IMR-90 (cell line): ENCODE results near the gene BIRC5. TPM values are rescaled to one million over a fixed set of nuclear protein-coding genes. Genes with fewer than 3 reads are reported as not detected.

Source experiments
- ATAC-seq: fragments of 200-7000 bp; cut with Tn5 transposase; 2 replicates; pipeline ENCODE4 v1.9.1; 2020; ENCODE audit warnings: low read depth, mild to moderate bottlenecking, moderate library complexity
- BruUV-seq: library from RNA; stranded (reverse); fragments of 400-500 nt; replicated peaks from 2 replicates; lab custom pipeline; 2021; lab: Mats Ljungman, UMichigan
- CTCF ChIA-PET: fragments of 300-600 bp; formaldehyde crosslinking; extraction: SDS; loops from one replicate; lab custom pipeline; 2021; ENCODE audit warnings: antibody characterized with exemption; lab: Yijun Ruan, JAX
- POLR2A ChIA-PET: fragments of 300-600 bp; sonication (Branson Sonifier 250); formaldehyde crosslinking; loops from one replicate; lab custom pipeline; 2022; ENCODE audit warnings: antibody characterized with exemption; ENCODE audit not compliant: unreplicated experiment; lab: Charles Lee
- DNase-seq: peaks from one replicate; pipeline ENCODE4 v3.0.0; 2013
- H2AFZ ChIP-seq: replicated peaks from 2 replicates; pipeline ENCODE3; 2013; ENCODE audit warnings: low read length, mild to moderate bottlenecking; ENCODE audit not compliant: poor library complexity
- H2AK5ac ChIP-seq: 2 replicates; pipeline ENCODE4 v1.6.1; 2013; ENCODE audit warnings: low read depth, low read length, inconsistent platforms
- H2AK9ac ChIP-seq: replicated peaks from 2 replicates; pipeline ENCODE3; 2013; ENCODE audit warnings: mild to moderate bottlenecking, low read depth, low read length, moderate library complexity; ENCODE audit not compliant: poor library complexity
- H2BK120ac ChIP-seq: 2 replicates; pipeline ENCODE4 v1.6.1; 2013; ENCODE audit warnings: low read depth, low read length, inconsistent platforms
- H2BK15ac ChIP-seq: 3 replicates; pipeline ENCODE4 v1.6.1; 2013; ENCODE audit warnings: low read depth, low read length, inconsistent platforms
- H2BK20ac ChIP-seq: 2 replicates; pipeline ENCODE4 v1.6.1; 2013; ENCODE audit warnings: low read depth, mild to moderate bottlenecking, inconsistent platforms, low read length, moderate library complexity
- H2BK5ac ChIP-seq: 2 replicates; pipeline ENCODE4 v1.6.1; 2013; ENCODE audit warnings: mild to moderate bottlenecking, low read depth, low read length, inconsistent platforms; ENCODE audit not compliant: poor library complexity, severe bottlenecking
- H3K14ac ChIP-seq: replicated peaks from 2 replicates; pipeline ENCODE4 v1.6.1; 2013; ENCODE audit warnings: low read depth, low read length, inconsistent platforms
- H3K18ac ChIP-seq: 2 replicates; pipeline ENCODE4 v1.6.1; 2013; ENCODE audit warnings: low read depth, low read length, control low read depth
- H3K23ac ChIP-seq: 2 replicates; pipeline ENCODE4 v1.6.1; 2013; ENCODE audit warnings: low read depth, low read length, inconsistent platforms
- H3K27ac ChIP-seq: 2 replicates; pipeline ENCODE4 v1.5.1; 2013; ENCODE audit warnings: mild to moderate bottlenecking, control low read depth, low read length; ENCODE audit not compliant: insufficient read depth
- H3K27me3 ChIP-seq: 2 replicates; pipeline ENCODE4 v1.6.1; 2013; ENCODE audit warnings: low read length; ENCODE audit not compliant: control insufficient read depth, insufficient read depth
- H3K36me3 ChIP-seq: 2 replicates; pipeline ENCODE4 v1.6.1; 2013; ENCODE audit warnings: low read length, mixed read lengths; ENCODE audit not compliant: control insufficient read depth, insufficient read depth
- H3K4ac ChIP-seq: 2 replicates; pipeline ENCODE4 v1.6.1; 2013; ENCODE audit warnings: low read depth, low read length, inconsistent platforms
- H3K4me1 ChIP-seq: 2 replicates; pipeline ENCODE4 v1.6.1; 2013; ENCODE audit warnings: low read length, mixed read lengths; ENCODE audit not compliant: control insufficient read depth, insufficient read depth
- H3K4me2 ChIP-seq: 2 replicates; pipeline ENCODE4 v1.6.1; 2013; ENCODE audit warnings: low read depth, mild to moderate bottlenecking, control low read depth, low read length, moderate library complexity
- H3K4me3 ChIP-seq: 2 replicates; pipeline ENCODE4 v1.5.1; 2013; ENCODE audit warnings: low read depth, mild to moderate bottlenecking, control low read depth, low read length, moderate library complexity; ENCODE audit not compliant: insufficient read depth
- H3K56ac ChIP-seq: 2 replicates; pipeline ENCODE4 v1.6.1; 2013; ENCODE audit warnings: low read length, inconsistent platforms; ENCODE audit not compliant: insufficient read depth; ENCODE audit errors: extremely low read depth
- H3K79me1 ChIP-seq, 2 experiments: 2 replicates each; pipeline ENCODE4 v1.6.1; 2013; ENCODE audit warnings: low read length in 2 of 2, inconsistent platforms in 1 of 2, low read depth in 1 of 2
- H3K9ac ChIP-seq: 2 replicates; pipeline ENCODE4 v1.6.1; 2013; ENCODE audit warnings: low read depth, low read length, control low read depth
- H3K9me1 ChIP-seq: 2 replicates; pipeline ENCODE4 v1.6.1; 2013; ENCODE audit warnings: low read length, inconsistent platforms; ENCODE audit not compliant: insufficient read depth
- H3K9me3 ChIP-seq: 2 replicates; pipeline ENCODE4 v1.6.1; 2013; ENCODE audit warnings: low read length; ENCODE audit not compliant: control insufficient read depth, insufficient read depth
- H4K20me1 ChIP-seq: 2 replicates; pipeline ENCODE4 v1.6.1; 2013; ENCODE audit warnings: low read length, inconsistent platforms; ENCODE audit not compliant: insufficient read depth
- H4K5ac ChIP-seq: 2 replicates; pipeline ENCODE4 v1.6.1; 2013; ENCODE audit warnings: mild to moderate bottlenecking, low read depth, low read length, control low read depth
- H4K8ac ChIP-seq, 2 experiments: 2 replicates each; pipeline ENCODE4 v1.6.1; 2013; ENCODE audit warnings: low read depth in 2 of 2, low read length in 2 of 2, control low read depth in 1 of 2, inconsistent platforms in 1 of 2
- H4K91ac ChIP-seq: 2 replicates; pipeline ENCODE4 v1.6.1; 2013; ENCODE audit warnings: low read depth, low read length, inconsistent platforms; ENCODE audit not compliant: insufficient read depth
- BHLHE40 ChIP-seq: fragments of 150-350 bp; IDR thresholded peaks from 2 replicates; pipeline ENCODE4 v1.6.1; 2016; ENCODE audit warnings: mild to moderate bottlenecking, low read depth, low read length
- CEBPB ChIP-seq: IDR thresholded peaks from 2 replicates; pipeline ENCODE4 v1.6.1; 2012; ENCODE audit warnings: low read depth, low read length, improper control_type of control experiment
- CHD1 ChIP-seq: IDR thresholded peaks from 2 replicates; pipeline ENCODE4 v1.6.1; 2012; ENCODE audit warnings: low read depth, low read length, improper control_type of control experiment
- FOS ChIP-seq: fragments of 150-350 bp; IDR thresholded peaks from 2 replicates; pipeline ENCODE4 v1.6.1; 2016; ENCODE audit warnings: low read depth, low read length
- MAFK ChIP-seq: IDR thresholded peaks from 2 replicates; pipeline ENCODE4 v1.6.1; 2012; ENCODE audit warnings: low read depth, low read length, improper control_type of control experiment
- MAZ ChIP-seq: IDR thresholded peaks from 2 replicates; pipeline ENCODE4 v1.6.1; 2012; ENCODE audit warnings: low read depth, mild to moderate bottlenecking, low read length, improper control_type of control experiment, moderate library complexity, borderline replicate concordance
- MXI1 ChIP-seq: IDR thresholded peaks from 2 replicates; pipeline ENCODE4 v1.6.1; 2012; ENCODE audit warnings: low read depth, mild to moderate bottlenecking, low read length, moderate library complexity, borderline replicate concordance
- NFE2L2 ChIP-seq: fragments of 150-350 bp; IDR thresholded peaks from 2 replicates; pipeline ENCODE4 v1.6.1; 2016; ENCODE audit warnings: low read depth, mild to moderate bottlenecking, low read length
- POLR2A ChIP-seq: IDR thresholded peaks from 2 replicates; pipeline ENCODE4 v1.6.1; 2012; ENCODE audit warnings: mild to moderate bottlenecking, low read depth, low read length
- RAD21 ChIP-seq: IDR thresholded peaks from 2 replicates; pipeline ENCODE4 v1.6.1; 2012; ENCODE audit warnings: low read length, improper control_type of control experiment
- RCOR1 ChIP-seq: IDR thresholded peaks from 2 replicates; pipeline ENCODE4 v1.6.1; 2012; ENCODE audit warnings: mild to moderate bottlenecking, low read length, improper control_type of control experiment; ENCODE audit not compliant: insufficient replicate concordance
- RFX5 ChIP-seq: IDR thresholded peaks from 2 replicates; pipeline ENCODE4 v1.8.0; 2012; ENCODE audit warnings: low read depth, mild to moderate bottlenecking, low read length, moderate library complexity
- USF2 ChIP-seq: fragments of 150-350 bp; IDR thresholded peaks from 2 replicates; pipeline ENCODE4 v1.6.1; 2017; ENCODE audit warnings: mild to moderate bottlenecking, antibody characterized with exemption, low read length, low read depth
- WGBS, 2 experiments: methylation state at CpG; one replicate each; pipeline versions ENCODE4 v1.1.5 to v1.1.7; 2013; ENCODE audit warnings: missing lambda C conversion rate in 2 of 2; ENCODE audit not compliant: insufficient read length in 1 of 2; ENCODE audit errors: extremely low coverage in 2 of 2; 5-methylcytosine and 5-hydroxymethylcytosine counted together
- dilution Hi-C: fragments of 300-500 bp; cut with HindIII; formaldehyde crosslinking; loops from one replicate; pipeline ENCODE4 v1.14.3; 2018; ENCODE audit warnings: low sequenced_read_pairs; ENCODE audit not compliant: unreplicated experiment
- in situ Hi-C: fragments of 300-500 bp; cut with MboI; formaldehyde crosslinking; loops from 3 replicates; pipeline ENCODE4 v1.14.3; 2019; ENCODE audit warnings: low sequenced_read_pairs, inconsistent platforms, mixed read lengths
- intact Hi-C: fragments of 100-400 bp; cut with micrococcal nuclease; formaldehyde crosslinking; loops from 2 replicates; pipeline ENCODE4 v1.10.0; 2022
- polyA plus RNA-seq, 3 experiments: library from polyadenylated mRNA; depleted of rRNA; stranded (reverse); fragments of >200 nt; gene quantifications; 2 replicates each; pipeline ENCODE4 v1.2.3, GENCODE V29; 2012; ENCODE audit warnings: low replicate concordance in 1 of 3
- total RNA-seq: library from RNA; depleted of rRNA; stranded (reverse); fragments of >200 nt; gene quantifications from 2 replicates; pipeline ENCODE4 v1.2.3, GENCODE V29; 2012
- TF ChIP-seq, protein P1 (sequence below): fragments of 150-350 bp; IDR thresholded peaks from 2 replicates; pipeline ENCODE4 v1.6.1; 2016; ENCODE audit warnings: low read depth, mild to moderate bottlenecking, low read length, moderate library complexity, borderline replicate concordance
- TF ChIP-seq, protein P2 (sequence below): conservative IDR thresholded peaks from 2 replicates; pipeline ENCODE4 v1.5.1; 2012; ENCODE audit warnings: mild to moderate bottlenecking, low read depth, low read length, improper control_type of control experiment

BIRC5 gene
- total and polyA plus RNA-seq, 2 of the 4 experiments (the other 2 are of a cell fraction), result 16.6 to 52.7 TPM

- H2BK15ac ChIP-seq, result no peak overlapping the region
- H2AK9ac ChIP-seq, result no peak overlapping the region
- peaks cover 0 to 4% of the 10 kb centered on the region in 2 experiments; a peak in 1 of 4 replicates for H3K79me1 ChIP-seq
- dilution Hi-C loops, result no loop called here
- ATAC-seq (no peak), DNase-seq (no peak)
- CTCF ChIA-PET, result interaction anchor here (1.1 kb wide), 2 partner anchors 13 to 167 kb away, joined by 3 read pairs; no protein-coding TSS in a partner anchor
- no peak overlapping the region for H3K23ac ChIP-seq
- no peak overlapping the region for H4K91ac ChIP-seq
- no peak overlapping the region for H2BK20ac ChIP-seq
- no peak overlapping the region for H2BK5ac ChIP-seq
- in situ Hi-C loops, result no loop called here
- H2BK120ac ChIP-seq, result no peak overlapping the region
- H2AK5ac ChIP-seq, result no peak overlapping the region
- no peak overlapping the region for H3K14ac ChIP-seq
- no peak overlapping the region for H3K27ac ChIP-seq
- H3K9me3 ChIP-seq, result no peaks in the 10 kb centered on the region
- POLR2A ChIA-PET, result interaction anchor here (0.5 kb wide), 1 partner anchor 146 kb away, joined by 5 read pairs; no protein-coding TSS in a partner anchor
- BruUV-seq, result no TSS peak
- 87% methylated on average over 8 of the region's 18 CpGs; no CpG with 5 or more reads in 1 of the 2 experiments for WGBS, 2 experiments
- H2AFZ ChIP-seq, result peak overlapping the region; percentile 21
- H4K8ac ChIP-seq, result no peak overlapping the region; a peak in 1 of 4 replicates
- H3K36me3 ChIP-seq, result no peaks in the 10 kb centered on the region
- no peaks in the 10 kb centered on the region for H4K20me1 ChIP-seq
- intact Hi-C loops, result loop anchor here (10.0 kb wide), 1 partner anchor 450 kb away; no protein-coding TSS in a partner anchor
- H3K27me3 ChIP-seq, result peaks cover 7% of the 10 kb centered on the region; the same call in 1 of the 2 replicates
- no peak overlapping the region for H3K56ac ChIP-seq
- H3K9ac ChIP-seq, result no peak overlapping the region
- H3K4me2 ChIP-seq, result no peak overlapping the region
- no peak overlapping the region for H4K5ac ChIP-seq
- 0 out of 2 replicates have a peak, but pooled peaks cover 6% of the 10 kb centered on the region for H3K9me1 ChIP-seq
- TF ChIP-seq MAFK, result no peak
- no peak for TF ChIP-seq MXI1
- TF ChIP-seq BHLHE40, result no peak
- TF ChIP-seq RAD21, result no peak
- no peak for TF ChIP-seq NFE2L2
- no peak for TF ChIP-seq CEBPB
- no peak for TF ChIP-seq MAZ
- no peak for TF ChIP-seq FOS
- TF ChIP-seq, protein P1, sequence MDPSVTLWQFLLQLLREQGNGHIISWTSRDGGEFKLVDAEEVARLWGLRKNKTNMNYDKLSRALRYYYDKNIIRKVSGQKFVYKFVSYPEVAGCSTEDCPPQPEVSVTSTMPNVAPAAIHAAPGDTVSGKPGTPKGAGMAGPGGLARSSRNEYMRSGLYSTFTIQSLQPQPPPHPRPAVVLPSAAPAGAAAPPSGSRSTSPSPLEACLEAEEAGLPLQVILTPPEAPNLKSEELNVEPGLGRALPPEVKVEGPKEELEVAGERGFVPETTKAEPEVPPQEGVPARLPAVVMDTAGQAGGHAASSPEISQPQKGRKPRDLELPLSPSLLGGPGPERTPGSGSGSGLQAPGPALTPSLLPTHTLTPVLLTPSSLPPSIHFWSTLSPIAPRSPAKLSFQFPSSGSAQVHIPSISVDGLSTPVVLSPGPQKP, result no peak
- TF ChIP-seq CHD1, result no peak
- TF ChIP-seq, protein P2, sequence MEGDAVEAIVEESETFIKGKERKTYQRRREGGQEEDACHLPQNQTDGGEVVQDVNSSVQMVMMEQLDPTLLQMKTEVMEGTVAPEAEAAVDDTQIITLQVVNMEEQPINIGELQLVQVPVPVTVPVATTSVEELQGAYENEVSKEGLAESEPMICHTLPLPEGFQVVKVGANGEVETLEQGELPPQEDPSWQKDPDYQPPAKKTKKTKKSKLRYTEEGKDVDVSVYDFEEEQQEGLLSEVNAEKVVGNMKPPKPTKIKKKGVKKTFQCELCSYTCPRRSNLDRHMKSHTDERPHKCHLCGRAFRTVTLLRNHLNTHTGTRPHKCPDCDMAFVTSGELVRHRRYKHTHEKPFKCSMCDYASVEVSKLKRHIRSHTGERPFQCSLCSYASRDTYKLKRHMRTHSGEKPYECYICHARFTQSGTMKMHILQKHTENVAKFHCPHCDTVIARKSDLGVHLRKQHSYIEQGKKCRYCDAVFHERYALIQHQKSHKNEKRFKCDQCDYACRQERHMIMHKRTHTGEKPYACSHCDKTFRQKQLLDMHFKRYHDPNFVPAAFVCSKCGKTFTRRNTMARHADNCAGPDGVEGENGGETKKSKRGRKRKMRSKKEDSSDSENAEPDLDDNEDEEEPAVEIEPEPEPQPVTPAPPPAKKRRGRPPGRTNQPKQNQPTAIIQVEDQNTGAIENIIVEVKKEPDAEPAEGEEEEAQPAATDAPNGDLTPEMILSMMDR, result no peak
- TF ChIP-seq USF2, result no peak
- TF ChIP-seq POLR2A, result no peak
- no peak for TF ChIP-seq RCOR1
- TF ChIP-seq RFX5, result no peak
- H3K4ac ChIP-seq, result no peak overlapping the region
- H3K4me3 ChIP-seq, result no peak overlapping the region
- peaks cover 6% of the 10 kb centered on the region for H3K4me1 ChIP-seq
- no peak overlapping the region for H3K18ac ChIP-seq
Observed at GRCh38 chr17:78255029-78255656, 41.1 kb downstream of the BIRC5 start.
